GM12872 (cell line): ENCODE measurements around the gene PIGU.

Experiments
- CTCF ChIP-seq: IDR thresholded peaks from 3 replicates; pipeline ENCODE4 v1.5.1; 2011; ENCODE audit warnings: low read depth, mild to moderate bottlenecking, low read length, moderate library complexity; ENCODE audit not compliant: insufficient read depth

The PIGU gene

GRCh38 chr20:34651200-34651599, 25.7 kb downstream of the PIGU start:
- TF ChIP-seq CTCF, result no peak

GRCh38 chr20:34647737-34648136, 29.2 kb downstream of the PIGU start:
- TF ChIP-seq CTCF, result no peak

- TF ChIP-seq CTCF, result no peak
Measured at GRCh38 chr20:34644951-34645350, 31.9 kb downstream of the PIGU start.

- TF ChIP-seq CTCF, result no peak
Measured at GRCh38 chr20:34644345-34644744, 32.5 kb downstream of the PIGU start.

GRCh38 chr20:34643928-34644327, 33.0 kb downstream of the PIGU start:
- no peak for TF ChIP-seq CTCF

GRCh38 chr20:34642009-34642408, 34.9 kb downstream of the PIGU start:
- no peak for TF ChIP-seq CTCF

- no peak for TF ChIP-seq CTCF
Measured at GRCh38 chr20:34639755-34640222, 37.1 kb downstream of the PIGU start.

GRCh38 chr20:34638532-34638931, 38.4 kb downstream of the PIGU start:
- TF ChIP-seq CTCF, result no peak
